ENCODE data around the gene FMN2. TPM values are rescaled to one million over a fixed set of nuclear protein-coding genes. Genes with fewer than 3 reads are reported as not detected.

Gene FMN2
- total RNA-seq, 2 experiments from 2014 or later = not detected

GRCh38 chr1:240199758-240200645, 108.3 kb downstream of the FMN2 start:
- Mint-ChIP-seq H3K4me1 (no peaks in the 10 kb centered on the region), H3K4me3 (no peak overlapping the region), H3K9me3 (no peaks in the 10 kb centered on the region), H3K27me3 (no peaks in the 10 kb centered on the region), H3K27ac (no peak overlapping the region), H3K36me3 (ENCODE audit: low read depth) (no peaks in the 10 kb centered on the region)
- no peak for DNase-seq
- ChIA-PET CTCF (no interaction called here), POLR2A (no interaction called here)

GRCh38 chr1:240201931-240202330, 110.2 kb downstream of the FMN2 start:
- no peak overlapping the region for H3K27ac Mint-ChIP-seq
- POLR2A ChIA-PET = no interaction called here
- H3K4me3 Mint-ChIP-seq = no peak overlapping the region
- no peaks in the 10 kb centered on the region for H3K4me1 Mint-ChIP-seq
- CTCF ChIA-PET = no interaction called here
- no peaks in the 10 kb centered on the region for H3K9me3 Mint-ChIP-seq
- no peaks in the 10 kb centered on the region for H3K36me3 Mint-ChIP-seq (ENCODE audit: low read depth)
- no peaks in the 10 kb centered on the region for H3K27me3 Mint-ChIP-seq
- DNase-seq = no peak

GRCh38 chr1:240207073-240207709, 115.5 kb downstream of the FMN2 start:
- no peaks in the 10 kb centered on the region for H3K27me3 Mint-ChIP-seq
- POLR2A ChIA-PET = no interaction called here

GRCh38 chr1:240210026-240210425, 118.3 kb downstream of the FMN2 start:
- Mint-ChIP-seq H3K9me3 (no peaks in the 10 kb centered on the region), H3K27me3 (no peaks in the 10 kb centered on the region), H3K36me3 (ENCODE audit: low read depth) (no peaks in the 10 kb centered on the region), H3K4me1 (no peaks in the 10 kb centered on the region), H3K27ac (no peak overlapping the region), H3K4me3 (no peak overlapping the region)
- POLR2A ChIA-PET = interaction anchor here (0.8 kb wide), 1 partner anchor 1583 kb away, joined by 3 read pairs; no protein-coding TSS in a partner anchor
- DNase-seq = no peak
- CTCF ChIA-PET = no interaction called here

More at GRCh38 chr1:240207073-240207709, 115.5 kb downstream of the FMN2 start:
- H3K4me1 Mint-ChIP-seq = no peaks in the 10 kb centered on the region
- no peaks in the 10 kb centered on the region for H3K36me3 Mint-ChIP-seq (ENCODE audit: low read depth)
- CTCF ChIA-PET = no interaction called here
- DNase-seq = no peak
- H3K9me3 Mint-ChIP-seq = no peaks in the 10 kb centered on the region
- H3K27ac Mint-ChIP-seq = no peak overlapping the region
- no peak overlapping the region for H3K4me3 Mint-ChIP-seq

- Mint-ChIP-seq H3K27ac (no peak overlapping the region), H3K27me3 (no peaks in the 10 kb centered on the region), H3K4me1 (no peaks in the 10 kb centered on the region), H3K4me3 (no peak overlapping the region), H3K36me3 (ENCODE audit: low read depth) (no peaks in the 10 kb centered on the region), H3K9me3 (no peaks in the 10 kb centered on the region)
- no peak for DNase-seq
- ChIA-PET POLR2A (no interaction called here), CTCF (no interaction called here)
These were observed 120.9 kb downstream of the FMN2 start for GRCh38 chr1:240212556-240212955.

- DNase-seq = no peak
- no peak overlapping the region for H3K4me3 Mint-ChIP-seq
- H3K36me3 Mint-ChIP-seq (ENCODE audit: low read depth) = no peaks in the 10 kb centered on the region
- ChIA-PET POLR2A (no interaction called here), CTCF (no interaction called here)
- no peaks in the 10 kb centered on the region for H3K27me3 Mint-ChIP-seq
- H3K27ac Mint-ChIP-seq = no peak overlapping the region
- no peaks in the 10 kb centered on the region for H3K4me1 Mint-ChIP-seq
- peaks cover 3% of the 10 kb centered on the region for H3K9me3 Mint-ChIP-seq
These were observed 125.7 kb downstream of the FMN2 start for GRCh38 chr1:240217403-240217802.

- H3K4me1 Mint-ChIP-seq = no peaks in the 10 kb centered on the region
- H3K27me3 Mint-ChIP-seq = no peaks in the 10 kb centered on the region
- DNase-seq = no peak
- peaks cover 9% of the 10 kb centered on the region for H3K9me3 Mint-ChIP-seq
- ChIA-PET CTCF (no interaction called here), POLR2A (no interaction called here)
- no peak overlapping the region for H3K27ac Mint-ChIP-seq
- H3K36me3 Mint-ChIP-seq (ENCODE audit: low read depth) = no peaks in the 10 kb centered on the region
- H3K4me3 Mint-ChIP-seq = no peak overlapping the region
These were observed 127.4 kb downstream of the FMN2 start for GRCh38 chr1:240219104-240219503.

GRCh38 chr1:240226102-240226501, 134.4 kb downstream of the FMN2 start:
- H3K4me1 Mint-ChIP-seq = no peaks in the 10 kb centered on the region
- no peak overlapping the region for H3K27ac Mint-ChIP-seq
- CTCF ChIA-PET = no interaction called here
- H3K27me3 Mint-ChIP-seq = no peaks in the 10 kb centered on the region
- peaks cover 34% of the 10 kb centered on the region for H3K9me3 Mint-ChIP-seq
- H3K4me3 Mint-ChIP-seq = no peak overlapping the region
- DNase-seq = no peak
- H3K36me3 Mint-ChIP-seq (ENCODE audit: low read depth) = no peaks in the 10 kb centered on the region
- POLR2A ChIA-PET = no interaction called here

- Mint-ChIP-seq H3K27me3 (no peaks in the 10 kb centered on the region), H3K4me3 (no peak overlapping the region), H3K4me1 (no peaks in the 10 kb centered on the region), H3K9me3 (peaks cover 14% of the 10 kb centered on the region), H3K36me3 (ENCODE audit: low read depth) (no peaks in the 10 kb centered on the region), H3K27ac (no peak overlapping the region)
- POLR2A ChIA-PET = no interaction called here
- no peak for DNase-seq
- CTCF ChIA-PET = no interaction called here
These were observed 139.1 kb downstream of the FMN2 start for GRCh38 chr1:240230816-240231215.

GRCh38 chr1:240232530-240232929, 140.8 kb downstream of the FMN2 start:
- no peak overlapping the region for H3K27ac Mint-ChIP-seq
- POLR2A ChIA-PET = no interaction called here
- DNase-seq = no peak
- no peak overlapping the region for H3K4me3 Mint-ChIP-seq
- peaks cover 2% of the 10 kb centered on the region for H3K9me3 Mint-ChIP-seq
- H3K27me3 Mint-ChIP-seq = no peaks in the 10 kb centered on the region
- CTCF ChIA-PET = no interaction called here
- no peaks in the 10 kb centered on the region for H3K36me3 Mint-ChIP-seq (ENCODE audit: low read depth)
- H3K4me1 Mint-ChIP-seq = no peaks in the 10 kb centered on the region

- CTCF ChIA-PET = interaction anchor here (0.7 kb wide), 1 partner anchor 970 kb away, joined by 3 read pairs; no protein-coding TSS in a partner anchor
- Mint-ChIP-seq H3K27ac (no peak overlapping the region), H3K36me3 (ENCODE audit: low read depth) (no peaks in the 10 kb centered on the region), H3K27me3 (no peaks in the 10 kb centered on the region), H3K9me3 (peaks cover 2% of the 10 kb centered on the region), H3K4me1 (no peaks in the 10 kb centered on the region), H3K4me3 (no peak overlapping the region)
- POLR2A ChIA-PET = no interaction called here
- DNase-seq = no peak
These were observed 143.0 kb downstream of the FMN2 start for GRCh38 chr1:240234485-240235210.

GRCh38 chr1:240235521-240236288, 144.0 kb downstream of the FMN2 start:
- ChIA-PET POLR2A (no interaction called here), CTCF (no interaction called here)
- H3K36me3 Mint-ChIP-seq (ENCODE audit: low read depth) = no peaks in the 10 kb centered on the region
- no peak overlapping the region for H3K27ac Mint-ChIP-seq
- no peaks in the 10 kb centered on the region for H3K27me3 Mint-ChIP-seq
- no peak for DNase-seq
- H3K9me3 Mint-ChIP-seq = peaks cover 2% of the 10 kb centered on the region
- H3K4me3 Mint-ChIP-seq = no peak overlapping the region
- no peaks in the 10 kb centered on the region for H3K4me1 Mint-ChIP-seq

- no peak overlapping the region for H3K27ac Mint-ChIP-seq
- H3K4me1 Mint-ChIP-seq = no peaks in the 10 kb centered on the region
- ChIA-PET POLR2A (no interaction called here), CTCF (no interaction called here)
- peaks cover 2% of the 10 kb centered on the region for H3K9me3 Mint-ChIP-seq
- no peak overlapping the region for H3K4me3 Mint-ChIP-seq
- no peaks in the 10 kb centered on the region for H3K36me3 Mint-ChIP-seq (ENCODE audit: low read depth)
- DNase-seq = no peak
- no peaks in the 10 kb centered on the region for H3K27me3 Mint-ChIP-seq
These were observed 145.6 kb downstream of the FMN2 start for GRCh38 chr1:240237305-240237721.

All from activated CD4-positive, alpha-beta T cell treated with anti-CD3 and anti-CD28 coated beads, Interleukin-2, amount 10 ng/mL, durations not matched to agents 7 days and 5 days (primary cell).